ENCODE measurements around the gene RAB11FIP5.

RAB11FIP5 gene

DNA sequence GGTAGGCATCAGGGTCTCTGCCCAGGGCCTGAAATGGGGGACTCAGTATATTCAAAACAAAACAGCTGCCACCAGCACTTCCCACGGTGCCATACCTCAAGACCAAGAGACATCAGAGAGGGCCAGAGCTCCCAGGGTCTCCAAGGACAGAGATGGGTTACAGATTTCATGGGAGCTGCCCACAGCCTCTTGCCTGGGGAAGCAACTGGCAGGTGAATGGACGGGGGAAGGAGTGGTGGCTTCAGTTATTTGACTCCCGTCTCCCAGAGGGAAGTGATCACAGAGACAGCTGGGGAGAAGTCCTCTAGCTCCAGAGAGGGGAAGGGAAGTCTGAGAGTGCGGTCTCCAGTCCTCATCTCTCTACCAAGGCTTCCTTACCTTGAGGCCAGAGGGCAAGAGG lies 25.4 kb downstream of the RAB11FIP5 start:
- no peak for DNase-seq

DNA sequence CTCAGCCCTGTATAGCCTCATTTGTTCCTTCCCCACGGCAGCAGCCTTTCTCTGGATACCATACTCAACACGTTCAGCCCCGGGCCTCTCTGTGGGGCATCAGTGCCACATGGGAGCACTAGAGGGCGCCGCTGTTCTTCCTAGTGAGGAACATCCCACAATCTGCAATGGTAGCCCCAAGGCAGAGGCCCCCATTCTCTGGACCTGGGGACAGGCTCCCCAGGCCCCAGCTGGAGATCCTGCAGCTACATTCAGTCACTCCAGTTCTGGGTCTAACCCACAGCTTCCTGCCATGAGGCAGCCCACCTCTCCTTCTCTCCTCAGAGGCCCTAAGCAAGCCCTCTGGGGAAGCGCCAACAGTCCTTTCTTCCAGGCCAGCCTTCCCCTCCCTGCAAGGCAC lies 27.1 kb downstream of the RAB11FIP5 start:
- DNase-seq, result peak; percentile 69

- no peak for DNase-seq
Observed at GRCh38 chr2:73084971-73085370, 27.8 kb downstream of the RAB11FIP5 start.

- no peak for DNase-seq
Observed at GRCh38 chr2:73083886-73084800, 28.6 kb downstream of the RAB11FIP5 start.

GRCh38 chr2:73082523-73083410 lies 30.0 kb downstream of the RAB11FIP5 start:
- no peak for DNase-seq

DNA sequence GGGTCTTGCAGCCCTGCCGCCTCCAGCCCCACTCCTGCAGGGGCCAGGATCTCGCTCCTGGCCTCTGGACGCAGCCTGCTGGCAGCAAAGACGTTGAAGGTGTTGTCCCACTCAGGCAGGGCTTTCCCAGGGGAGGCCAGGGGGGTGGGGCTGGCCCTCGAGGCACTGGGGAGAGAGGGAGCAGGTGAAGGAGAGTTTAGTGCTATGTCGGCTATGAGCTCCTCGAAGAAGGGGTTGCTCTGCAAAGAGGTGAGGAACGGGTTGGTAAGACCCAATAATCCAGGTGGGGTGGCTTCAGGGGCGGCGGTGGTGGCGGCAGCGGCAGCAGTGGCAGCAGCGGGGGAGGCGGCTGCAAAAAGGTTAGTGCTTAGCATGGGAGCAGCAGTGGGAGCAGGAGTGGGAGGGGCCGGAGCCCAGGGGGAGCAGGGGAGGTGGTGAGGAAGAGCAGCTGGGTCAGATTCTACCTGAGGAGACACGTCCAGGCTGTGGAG lies 31.5 kb downstream of the RAB11FIP5 start:
- no peak for DNase-seq

DNA sequence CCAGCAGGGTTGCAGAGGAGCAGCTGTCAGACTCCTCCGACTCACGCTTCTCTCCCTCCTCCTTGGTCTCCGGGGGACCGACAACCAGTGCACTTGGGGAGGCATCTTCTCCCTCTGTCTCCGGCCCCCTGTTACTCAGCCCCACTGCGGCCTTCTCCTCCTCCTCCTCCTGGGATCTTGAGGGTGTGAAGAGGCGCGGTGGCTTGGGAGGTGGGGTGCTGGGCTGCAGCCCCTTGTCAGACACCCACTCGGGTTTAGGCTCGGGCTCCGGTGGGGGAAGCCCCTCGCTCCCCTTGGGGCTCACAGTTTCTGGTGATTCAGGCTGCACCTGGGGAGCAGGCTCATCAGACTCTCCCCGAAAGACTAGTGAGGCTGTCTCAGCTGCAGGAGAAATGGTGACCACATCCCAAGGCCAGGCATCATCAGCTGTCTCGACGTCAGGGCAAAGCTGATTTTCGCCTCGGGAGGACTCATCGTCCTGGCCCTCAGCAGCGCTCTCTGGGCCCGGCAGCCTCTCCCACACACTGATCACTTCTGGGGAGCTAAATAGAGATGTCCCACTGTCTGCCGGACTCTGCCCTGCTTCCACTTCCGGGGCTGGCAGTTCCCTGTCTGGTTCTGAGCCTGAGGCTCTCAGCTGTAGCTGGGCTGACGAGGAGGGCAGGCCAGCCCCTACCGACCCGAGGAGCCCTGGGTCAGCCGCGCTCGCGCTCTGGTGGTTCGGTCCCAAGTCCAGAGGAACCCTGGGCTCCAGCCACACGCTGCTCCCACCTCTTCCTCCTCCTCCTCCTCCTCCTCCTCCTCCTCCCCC lies 32.2 kb downstream of the RAB11FIP5 start:
- DNase-seq, result no peak

DNA sequence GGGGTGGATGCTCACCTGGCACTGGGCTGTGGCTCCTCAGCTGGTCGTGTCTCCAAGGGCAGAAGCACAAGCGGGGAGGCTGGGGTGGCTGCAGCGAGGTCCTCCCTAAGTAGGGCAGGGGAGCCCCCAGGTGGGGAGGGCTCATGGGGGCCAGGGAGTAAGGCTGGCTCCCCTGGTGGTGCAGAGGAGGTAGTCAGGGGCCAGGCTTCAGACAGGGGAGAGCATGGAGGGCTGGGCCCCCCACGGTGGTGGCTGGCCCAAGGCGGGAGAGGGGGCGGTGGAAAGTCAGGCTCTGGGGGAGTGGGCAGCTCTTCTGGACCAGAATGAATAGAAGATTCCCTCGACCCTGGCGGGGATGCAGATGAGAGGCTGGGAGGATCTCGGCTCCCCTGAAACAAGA lies 33.1 kb downstream of the RAB11FIP5 start:
- DNase-seq, result no peak

DNA sequence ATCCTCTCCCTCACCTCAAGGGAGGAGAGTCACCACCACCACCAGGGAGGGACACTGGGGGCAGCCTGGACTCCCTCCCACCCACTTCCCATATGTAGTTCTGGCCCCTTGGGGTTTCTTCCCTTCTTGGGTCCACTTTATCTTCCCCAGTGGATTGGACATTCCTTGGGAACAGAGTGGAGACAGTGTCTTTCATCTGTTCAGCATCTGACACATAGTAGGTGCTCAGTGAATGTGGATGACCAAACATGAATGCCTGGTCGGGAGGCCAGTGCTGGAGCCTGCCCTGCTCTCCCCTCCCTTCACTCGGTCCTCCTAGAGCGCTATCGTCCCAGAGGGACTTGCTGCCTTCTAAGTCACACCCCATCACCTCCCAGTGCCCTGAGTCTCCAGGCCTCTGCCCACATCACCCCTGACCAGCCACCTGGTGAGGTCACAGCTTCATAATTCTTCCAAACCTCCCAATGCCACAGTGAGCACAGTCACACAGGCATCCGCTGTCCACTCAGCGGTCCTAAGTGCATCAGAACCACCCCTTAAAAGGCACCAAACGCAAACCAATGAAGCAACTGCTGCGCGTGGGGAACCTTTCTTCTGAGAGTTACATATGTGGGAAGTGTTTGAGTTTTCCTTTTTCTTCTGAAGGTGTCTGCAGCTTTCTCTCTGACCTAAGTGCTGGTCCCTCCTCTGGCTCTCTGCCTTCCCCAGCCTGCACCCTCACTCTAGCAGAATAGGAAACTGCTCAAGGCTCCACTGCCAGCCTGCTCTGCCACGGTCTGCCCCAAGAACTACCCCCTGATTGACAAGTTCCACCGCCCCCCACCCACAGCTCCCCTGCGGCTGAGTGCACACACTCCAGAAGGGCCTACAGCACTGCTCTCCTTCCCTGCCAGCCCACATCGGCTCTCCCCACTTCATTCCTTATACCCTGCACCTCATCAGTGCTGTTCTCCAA lies 34.0 kb downstream of the RAB11FIP5 start:
- no peak for DNase-seq

GRCh38 chr2:73077424-73077795 lies 35.3 kb downstream of the RAB11FIP5 start:
- no peak for DNase-seq

- no peak for DNase-seq
Observed at GRCh38 chr2:73076701-73077423, 35.9 kb downstream of the RAB11FIP5 start.

GRCh38 chr2:73075477-73076373 lies 37.0 kb downstream of the RAB11FIP5 start:
- no peak for DNase-seq

- no peak for DNase-seq
Observed at GRCh38 chr2:73074110-73075069, 38.4 kb downstream of the RAB11FIP5 start.

DNA sequence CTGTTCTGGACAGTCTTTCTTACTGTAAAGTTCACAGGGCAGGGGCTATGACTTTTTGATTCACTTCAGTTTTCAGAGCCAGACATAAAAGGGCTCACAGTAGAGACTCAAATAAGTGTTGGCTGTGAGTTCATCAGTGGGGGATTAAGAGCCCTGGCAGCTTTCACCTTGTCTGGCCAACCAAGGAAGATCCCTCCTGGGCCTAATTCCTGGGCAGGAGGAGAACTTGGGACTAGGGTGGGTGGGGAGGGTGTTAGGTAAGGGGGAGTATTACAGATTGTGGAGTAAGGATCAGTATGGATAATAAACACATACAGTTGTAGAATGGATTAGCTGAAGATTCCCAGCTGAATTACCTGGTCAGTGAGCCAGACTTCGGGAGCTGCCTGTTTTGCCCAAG lies 40.3 kb downstream of the RAB11FIP5 start:
- DNase-seq, result no peak

DNA sequence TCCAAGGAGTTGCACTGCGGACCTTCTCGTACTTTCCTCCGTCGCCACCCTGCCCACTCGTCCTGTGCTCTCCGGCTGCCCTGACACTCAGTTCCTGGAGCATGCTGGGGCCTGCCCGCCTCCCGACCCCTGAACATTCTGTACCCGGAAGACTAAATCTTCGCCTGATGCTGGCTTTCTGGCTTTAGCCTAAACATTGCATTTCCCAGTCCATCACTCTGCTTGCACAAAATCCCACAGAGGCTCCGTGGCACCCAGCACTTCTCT lies 40.7 kb downstream of the RAB11FIP5 start:
- no peak for DNase-seq

- DNase-seq, result peak; percentile 96
Observed at GRCh38 chr2:73071360-73072128, 41.2 kb downstream of the RAB11FIP5 start, which contains the start of gene SFXN5. TSS of gene SFXN5 (minus strand) at chr2:73071712. CDS start at chr2:73071705, 7 bp downstream.

- peak; percentile 32 for DNase-seq
Observed at GRCh38 chr2:73070643-73071359, 41.9 kb downstream of the RAB11FIP5 start.

Data from fibroblast of skin of back (primary cell).